HCT116 (cell line): Measurements from ENCODE around the gene PRM3. TPM values are rescaled to one million over a fixed set of nuclear protein-coding genes. Genes with fewer than 3 reads are reported as not detected.
A peak's percentile ranks its signal among the peaks of the same experiment; 100 is the strongest.

ENCODE experiments used
- ATAC-seq: fragments of 200-7000 bp; cut with Tn5 transposase; 2 replicates; pipeline ENCODE4 v1.9.1; 2020; ENCODE audit warnings: mild to moderate bottlenecking, moderate library complexity
- BruUV-seq: library from RNA; stranded (reverse); fragments of 400-500 nt; replicated peaks from 2 replicates; lab custom pipeline; 2021; lab: Mats Ljungman, UMichigan
- CTCF ChIA-PET: fragments of 300-600 bp; sonication (Branson Sonifier 250); formaldehyde crosslinking; loops from one replicate; lab custom pipeline; 2021; ENCODE audit warnings: antibody characterized with exemption; lab: Charles Lee
- POLR2A ChIA-PET: fragments of 300-600, 350-600 bp; sonication (Branson Sonifier 250); formaldehyde crosslinking; loops from one replicate; lab custom pipeline; 2021; ENCODE audit warnings: antibody characterized with exemption; lab: Charles Lee
- RAD21 ChIA-PET, 2 experiments: fragments of 300-600 bp; sonication (Branson Sonifier 250); formaldehyde crosslinking; loops; one replicate each; lab custom pipeline; 2023; ENCODE audit warnings: low total read pairs in 2 of 2; ENCODE audit not compliant: uncharacterized antibody in 2 of 2, unreplicated experiment in 2 of 2, low non-redundant PET in 1 of 2; lab: Charles Lee
- DNase-seq: peaks from one replicate; pipeline ENCODE4 v3.0.0-alpha.2; 2010; ENCODE audit warnings: low read depth, low spot score
- H2AFZ ChIP-seq: fragments of 200-600 bp; shearing (Covaris generic), sonication (generic); 2 replicates; pipeline ENCODE4 v1.6.1; 2017; ENCODE audit warnings: low read depth, mixed run types, mixed read lengths, antibody characterized with exemption, low read length; ENCODE audit not compliant: poor library complexity, severe bottlenecking
- H3K27ac ChIP-seq: 2 replicates; pipeline ENCODE4 v1.5.1; 2012; ENCODE audit warnings: low read depth, low read length
- H3K27me3 ChIP-seq: fragments of 200-600 bp; sonication (generic); 2 replicates; pipeline ENCODE4 v1.6.1; 2016; ENCODE audit warnings: mixed run types, low read length, mixed read lengths; ENCODE audit not compliant: insufficient read depth
- H3K36me3 ChIP-seq, 2 experiments: fragments of 200-500 bp in 1 of 2; fragments of 200-600 bp in 1 of 2; sonication (Bioruptor generic) in 1 of 2; sonication (generic) in 1 of 2; 2 replicates each; pipeline versions ENCODE4 v1.5.1 to v1.6.1; 2014 to 2016; ENCODE audit warnings: low read length in 2 of 2, inconsistent platforms in 1 of 2, mixed read lengths in 1 of 2, mixed run types in 1 of 2; ENCODE audit not compliant: insufficient read depth in 2 of 2, control insufficient read depth in 1 of 2
- H3K4me1 ChIP-seq, 2 experiments: fragments of 200-600 bp in 1 of 2; sonication (generic) in 1 of 2; 2 replicates each; pipeline versions ENCODE4 v1.5.1 to v1.6.1; 2012 to 2017; ENCODE audit warnings: low read length in 2 of 2, inconsistent platforms in 1 of 2, mild to moderate bottlenecking in 1 of 2, mixed read lengths in 1 of 2, mixed run types in 1 of 2, moderate library complexity in 1 of 2; ENCODE audit not compliant: insufficient read depth in 2 of 2, control insufficient read depth in 1 of 2
- H3K4me2 ChIP-seq: fragments of 200-600 bp; sonication (generic); 2 replicates; pipeline ENCODE4 v1.6.1; 2017; ENCODE audit warnings: mixed run types, low read length, mixed read lengths
- H3K4me3 ChIP-seq, 2 experiments: fragments of 200-600 bp in 1 of 2; sonication (generic) in 1 of 2; replicated peaks in 1 of 2; 2 replicates each; pipeline ENCODE4 v1.5.1; 2011 to 2016; ENCODE audit warnings: low read length in 2 of 2, control low read depth in 1 of 2, low read depth in 1 of 2, mild to moderate bottlenecking in 1 of 2, mixed read lengths in 1 of 2, mixed run types in 1 of 2
- H3K79me2 ChIP-seq: fragments of 200-600 bp; sonication (generic); 2 replicates; pipeline ENCODE4 v1.6.1; 2017; ENCODE audit warnings: mild to moderate bottlenecking, mixed run types, low read length, moderate library complexity, mixed read lengths; ENCODE audit not compliant: insufficient read depth
- H3K9ac ChIP-seq: fragments of 200-600 bp; sonication (generic); 2 replicates; pipeline ENCODE4 v1.6.1; 2016; ENCODE audit warnings: low read length, mixed read lengths
- H3K9me2 ChIP-seq: fragments of 200-600 bp; sonication (generic), shearing (Covaris generic); 2 replicates; pipeline ENCODE4 v1.6.1; 2017; ENCODE audit warnings: mixed run types, mild to moderate bottlenecking, moderate library complexity; ENCODE audit not compliant: insufficient read depth
- H3K9me3 ChIP-seq, 2 experiments: fragments of 200-500 bp in 1 of 2; fragments of 200-600 bp in 1 of 2; sonication (Bioruptor generic) in 1 of 2; sonication (generic) in 1 of 2; 2 replicates each; pipeline ENCODE4 v1.6.1; 2014 to 2017; ENCODE audit warnings: low read length in 2 of 2, mixed read lengths in 2 of 2, inconsistent platforms in 1 of 2, low read depth in 1 of 2, mild to moderate bottlenecking in 1 of 2, mixed run types in 1 of 2, moderate library complexity in 1 of 2; ENCODE audit not compliant: control insufficient read depth in 1 of 2, insufficient read depth in 1 of 2
- H4K20me1 ChIP-seq: fragments of 200-600 bp; sonication (generic), shearing (Covaris generic); 2 replicates; pipeline ENCODE4 v1.6.1; 2017; ENCODE audit warnings: mixed run types, mild to moderate bottlenecking, moderate library complexity; ENCODE audit not compliant: insufficient read depth
- CBX3 ChIP-seq: IDR thresholded peaks from 2 replicates; pipeline ENCODE4 v1.6.1; 2012; ENCODE audit warnings: low read depth
- ELF1 ChIP-seq: IDR thresholded peaks from 2 replicates; pipeline ENCODE4 v1.6.1; 2012; ENCODE audit warnings: low read depth, borderline replicate concordance
- EZH2 ChIP-seq: fragments of 200-600 bp; sonication (generic); IDR thresholded peaks from 2 replicates; pipeline ENCODE4 v1.6.1; 2017; ENCODE audit warnings: antibody characterized with exemption, mixed run types
- RAD21 ChIP-seq: IDR thresholded peaks from 2 replicates; pipeline ENCODE4 v1.6.1; 2012; ENCODE audit warnings: low read depth, mild to moderate bottlenecking
- SIN3A ChIP-seq: IDR thresholded peaks from 2 replicates; pipeline ENCODE4 v1.6.1; 2012; ENCODE audit warnings: low read depth
- TCF7L2 ChIP-seq: IDR thresholded peaks from 2 replicates; pipeline ENCODE4 v1.7.0; 2011; ENCODE audit warnings: borderline replicate concordance, inconsistent platforms; ENCODE audit not compliant: insufficient read depth, insufficient read length; ENCODE audit errors: extremely low read depth
- YY1 ChIP-seq: IDR thresholded peaks from 2 replicates; pipeline ENCODE4 v1.6.1; 2011; ENCODE audit warnings: low read length, low read depth, moderate library complexity, mild to moderate bottlenecking; ENCODE audit not compliant: insufficient replicate concordance; ENCODE audit errors: extremely low read depth
- ZFX ChIP-seq: fragments of 450-650 bp; IDR thresholded peaks from 2 replicates; pipeline ENCODE4 v1.6.1; 2017
- ZNF274 ChIP-seq: fragments of 200-500 bp; sonication (Bioruptor generic); IDR thresholded peaks from 2 replicates; pipeline ENCODE4 v1.6.1; 2014; ENCODE audit warnings: mild to moderate bottlenecking, low read depth, low read length, inconsistent platforms
- intact Hi-C: fragments of 100-400 bp; cut with micrococcal nuclease; formaldehyde crosslinking; loops from 2 replicates; pipeline ENCODE4 v1.10.0; 2022
- total RNA-seq: library from RNA; stranded (reverse); gene quantifications from one replicate; pipeline ENCODE4 v1.2.1, GENCODE V29; 2021; ENCODE audit not compliant: unreplicated experiment
- TF ChIP-seq, protein P1 (sequence below): IDR thresholded peaks from 2 replicates; pipeline ENCODE4 v1.6.1; 2011; ENCODE audit warnings: mild to moderate bottlenecking, low read length, moderate library complexity; ENCODE audit not compliant: insufficient replicate concordance; ENCODE audit errors: extremely low read depth
- TF ChIP-seq, protein P2 (sequence below): IDR thresholded peaks from 2 replicates; pipeline ENCODE4 v1.6.1; 2012
- TF ChIP-seq, protein P3 (sequence below): IDR thresholded peaks from 2 replicates; pipeline ENCODE4 v1.6.1; 2012; ENCODE audit warnings: low read depth
- TF ChIP-seq, protein P4 (sequence below), 3 experiments: fragments of 200-600 bp in 1 of 3; sonication (generic) in 1 of 3; IDR thresholded peaks in 2 of 3; conservative IDR thresholded peaks in 1 of 3; 2 replicates each; pipeline ENCODE4 v1.5.1; 2012 to 2017; ENCODE audit warnings: low read depth in 2 of 3, low read length in 2 of 3, antibody characterized with exemption in 1 of 3, borderline replicate concordance in 1 of 3, control low read depth in 1 of 3, mild to moderate bottlenecking in 1 of 3, mixed read lengths in 1 of 3, mixed run types in 1 of 3, moderate library complexity in 1 of 3; ENCODE audit not compliant: insufficient read depth in 1 of 3

The PRM3 gene
- total RNA-seq, 1 experiment from 2014 or later = not detected

DNA sequence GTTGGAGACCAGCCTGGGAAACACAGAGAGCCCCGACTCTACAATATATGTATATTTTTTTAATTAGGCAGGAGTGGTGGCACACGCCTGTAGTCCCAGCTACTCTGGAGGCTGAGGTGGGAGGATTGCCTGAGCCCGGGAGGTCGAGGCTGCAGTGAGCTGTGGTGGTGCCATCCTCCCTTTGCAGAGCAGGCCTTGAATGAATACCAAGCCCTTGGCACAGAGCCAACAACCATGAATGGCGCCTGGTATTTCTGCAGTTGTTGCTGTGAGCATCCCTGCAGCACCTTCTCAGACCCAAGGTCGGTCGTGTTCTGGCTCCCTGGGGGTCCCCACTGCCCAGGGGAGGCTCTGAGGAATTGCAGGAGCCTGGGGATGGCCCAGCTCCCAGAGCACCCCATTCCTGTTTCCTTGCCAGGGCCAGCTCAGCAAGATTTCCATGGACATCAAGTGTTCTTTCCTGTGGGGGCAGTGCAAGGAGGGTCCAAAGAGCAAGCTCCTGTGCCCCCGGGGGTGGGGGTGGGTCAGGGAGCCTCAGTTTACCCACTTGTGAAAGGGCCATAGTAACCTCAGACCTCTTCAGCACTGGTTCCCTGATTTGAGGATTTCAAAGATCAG lies 46.2 kb upstream of the PRM3 start:
- H3K4me3 ChIP-seq = no peak overlapping the region
- no peaks in the 10 kb centered on the region for H4K20me1 ChIP-seq
- peak; percentile 55; the same call in 1 of the 2 replicates for ATAC-seq
- no peak for DNase-seq
- no peaks in the 10 kb centered on the region for H3K9me3 ChIP-seq
- RAD21 ChIA-PET = no interaction called here
- no peaks in the 10 kb centered on the region for H3K27me3 ChIP-seq
- CTCF ChIA-PET = no interaction called here
- BruUV-seq = no TSS peak
- no peaks in the 10 kb centered on the region for H3K36me3 ChIP-seq
- H3K4me2 ChIP-seq = peak overlapping the region; percentile 1; the same call in 1 of the 2 replicates
- no peak overlapping the region for H3K9ac ChIP-seq
- TF ChIP-seq RAD21 (no peak), EZH2 (no peak), CBX3 (no peak), ZFX (no peak), ELF1 (no peak), YY1 (no peak), ZNF274 (no peak), SIN3A (no peak), TCF7L2 (no peak)
- TF ChIP-seq, protein P1, sequence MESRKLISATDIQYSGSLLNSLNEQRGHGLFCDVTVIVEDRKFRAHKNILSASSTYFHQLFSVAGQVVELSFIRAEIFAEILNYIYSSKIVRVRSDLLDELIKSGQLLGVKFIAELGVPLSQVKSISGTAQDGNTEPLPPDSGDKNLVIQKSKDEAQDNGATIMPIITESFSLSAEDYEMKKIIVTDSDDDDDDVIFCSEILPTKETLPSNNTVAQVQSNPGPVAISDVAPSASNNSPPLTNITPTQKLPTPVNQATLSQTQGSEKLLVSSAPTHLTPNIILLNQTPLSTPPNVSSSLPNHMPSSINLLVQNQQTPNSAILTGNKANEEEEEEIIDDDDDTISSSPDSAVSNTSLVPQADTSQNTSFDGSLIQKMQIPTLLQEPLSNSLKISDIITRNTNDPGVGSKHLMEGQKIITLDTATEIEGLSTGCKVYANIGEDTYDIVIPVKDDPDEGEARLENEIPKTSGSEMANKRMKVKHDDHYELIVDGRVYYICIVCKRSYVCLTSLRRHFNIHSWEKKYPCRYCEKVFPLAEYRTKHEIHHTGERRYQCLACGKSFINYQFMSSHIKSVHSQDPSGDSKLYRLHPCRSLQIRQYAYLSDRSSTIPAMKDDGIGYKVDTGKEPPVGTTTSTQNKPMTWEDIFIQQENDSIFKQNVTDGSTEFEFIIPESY = no peak
- TF ChIP-seq, protein P2, sequence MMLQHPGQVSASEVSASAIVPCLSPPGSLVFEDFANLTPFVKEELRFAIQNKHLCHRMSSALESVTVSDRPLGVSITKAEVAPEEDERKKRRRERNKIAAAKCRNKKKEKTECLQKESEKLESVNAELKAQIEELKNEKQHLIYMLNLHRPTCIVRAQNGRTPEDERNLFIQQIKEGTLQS = no peak
- TF ChIP-seq, protein P3, sequence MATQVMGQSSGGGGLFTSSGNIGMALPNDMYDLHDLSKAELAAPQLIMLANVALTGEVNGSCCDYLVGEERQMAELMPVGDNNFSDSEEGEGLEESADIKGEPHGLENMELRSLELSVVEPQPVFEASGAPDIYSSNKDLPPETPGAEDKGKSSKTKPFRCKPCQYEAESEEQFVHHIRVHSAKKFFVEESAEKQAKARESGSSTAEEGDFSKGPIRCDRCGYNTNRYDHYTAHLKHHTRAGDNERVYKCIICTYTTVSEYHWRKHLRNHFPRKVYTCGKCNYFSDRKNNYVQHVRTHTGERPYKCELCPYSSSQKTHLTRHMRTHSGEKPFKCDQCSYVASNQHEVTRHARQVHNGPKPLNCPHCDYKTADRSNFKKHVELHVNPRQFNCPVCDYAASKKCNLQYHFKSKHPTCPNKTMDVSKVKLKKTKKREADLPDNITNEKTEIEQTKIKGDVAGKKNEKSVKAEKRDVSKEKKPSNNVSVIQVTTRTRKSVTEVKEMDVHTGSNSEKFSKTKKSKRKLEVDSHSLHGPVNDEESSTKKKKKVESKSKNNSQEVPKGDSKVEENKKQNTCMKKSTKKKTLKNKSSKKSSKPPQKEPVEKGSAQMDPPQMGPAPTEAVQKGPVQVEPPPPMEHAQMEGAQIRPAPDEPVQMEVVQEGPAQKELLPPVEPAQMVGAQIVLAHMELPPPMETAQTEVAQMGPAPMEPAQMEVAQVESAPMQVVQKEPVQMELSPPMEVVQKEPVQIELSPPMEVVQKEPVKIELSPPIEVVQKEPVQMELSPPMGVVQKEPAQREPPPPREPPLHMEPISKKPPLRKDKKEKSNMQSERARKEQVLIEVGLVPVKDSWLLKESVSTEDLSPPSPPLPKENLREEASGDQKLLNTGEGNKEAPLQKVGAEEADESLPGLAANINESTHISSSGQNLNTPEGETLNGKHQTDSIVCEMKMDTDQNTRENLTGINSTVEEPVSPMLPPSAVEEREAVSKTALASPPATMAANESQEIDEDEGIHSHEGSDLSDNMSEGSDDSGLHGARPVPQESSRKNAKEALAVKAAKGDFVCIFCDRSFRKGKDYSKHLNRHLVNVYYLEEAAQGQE = no peak
- TF ChIP-seq, protein P4, sequence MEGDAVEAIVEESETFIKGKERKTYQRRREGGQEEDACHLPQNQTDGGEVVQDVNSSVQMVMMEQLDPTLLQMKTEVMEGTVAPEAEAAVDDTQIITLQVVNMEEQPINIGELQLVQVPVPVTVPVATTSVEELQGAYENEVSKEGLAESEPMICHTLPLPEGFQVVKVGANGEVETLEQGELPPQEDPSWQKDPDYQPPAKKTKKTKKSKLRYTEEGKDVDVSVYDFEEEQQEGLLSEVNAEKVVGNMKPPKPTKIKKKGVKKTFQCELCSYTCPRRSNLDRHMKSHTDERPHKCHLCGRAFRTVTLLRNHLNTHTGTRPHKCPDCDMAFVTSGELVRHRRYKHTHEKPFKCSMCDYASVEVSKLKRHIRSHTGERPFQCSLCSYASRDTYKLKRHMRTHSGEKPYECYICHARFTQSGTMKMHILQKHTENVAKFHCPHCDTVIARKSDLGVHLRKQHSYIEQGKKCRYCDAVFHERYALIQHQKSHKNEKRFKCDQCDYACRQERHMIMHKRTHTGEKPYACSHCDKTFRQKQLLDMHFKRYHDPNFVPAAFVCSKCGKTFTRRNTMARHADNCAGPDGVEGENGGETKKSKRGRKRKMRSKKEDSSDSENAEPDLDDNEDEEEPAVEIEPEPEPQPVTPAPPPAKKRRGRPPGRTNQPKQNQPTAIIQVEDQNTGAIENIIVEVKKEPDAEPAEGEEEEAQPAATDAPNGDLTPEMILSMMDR (IDR thresholded peaks at IDR 0.05 in 2 of 3, conservative IDR thresholded peaks at IDR 0.05 in 1 of 3; ENCODE audit: borderline replicate concordance in 1 of 3, insufficient read depth in 1 of 3, low read depth in 2 of 3, low read length in 2 of 3) = no peak
- H3K79me2 ChIP-seq = no peaks in the 10 kb centered on the region
- POLR2A ChIA-PET = no interaction called here
- H3K4me1 ChIP-seq = peaks cover 18 to 19% of the 10 kb centered on the region in 2 experiments
- no peaks in the 10 kb centered on the region for H3K9me2 ChIP-seq
- H2AFZ ChIP-seq = no peak overlapping the region
- intact Hi-C loops = no loop called here
- no peak overlapping the region for H3K27ac ChIP-seq
